GM12865 (cell line): ENCODE measurements around the gene IL12RB1.

ENCODE experiments used
- DNase-seq: peaks from one replicate; pipeline ENCODE4 v3.0.0; 2010; ENCODE audit warnings: low read depth
- H3K4me3 ChIP-seq: 2 replicates; pipeline ENCODE4 v1.5.1; 2011; ENCODE audit warnings: mild to moderate bottlenecking, low read depth, low read length, control low read depth
- CTCF ChIP-seq: IDR thresholded peaks from 2 replicates; pipeline ENCODE4 v1.5.1; 2011; ENCODE audit warnings: low read length, control low read depth, low read depth, inconsistent platforms; ENCODE audit not compliant: insufficient read depth; ENCODE audit errors: missing control alignments

Gene IL12RB1

GRCh38 chr19:18119717-18120105 is 33.0 kb upstream of the IL12RB1 start:
- no peak for TF ChIP-seq CTCF
- peak overlapping the region; percentile 58 for H3K4me3 ChIP-seq
- no peak for DNase-seq

DNA sequence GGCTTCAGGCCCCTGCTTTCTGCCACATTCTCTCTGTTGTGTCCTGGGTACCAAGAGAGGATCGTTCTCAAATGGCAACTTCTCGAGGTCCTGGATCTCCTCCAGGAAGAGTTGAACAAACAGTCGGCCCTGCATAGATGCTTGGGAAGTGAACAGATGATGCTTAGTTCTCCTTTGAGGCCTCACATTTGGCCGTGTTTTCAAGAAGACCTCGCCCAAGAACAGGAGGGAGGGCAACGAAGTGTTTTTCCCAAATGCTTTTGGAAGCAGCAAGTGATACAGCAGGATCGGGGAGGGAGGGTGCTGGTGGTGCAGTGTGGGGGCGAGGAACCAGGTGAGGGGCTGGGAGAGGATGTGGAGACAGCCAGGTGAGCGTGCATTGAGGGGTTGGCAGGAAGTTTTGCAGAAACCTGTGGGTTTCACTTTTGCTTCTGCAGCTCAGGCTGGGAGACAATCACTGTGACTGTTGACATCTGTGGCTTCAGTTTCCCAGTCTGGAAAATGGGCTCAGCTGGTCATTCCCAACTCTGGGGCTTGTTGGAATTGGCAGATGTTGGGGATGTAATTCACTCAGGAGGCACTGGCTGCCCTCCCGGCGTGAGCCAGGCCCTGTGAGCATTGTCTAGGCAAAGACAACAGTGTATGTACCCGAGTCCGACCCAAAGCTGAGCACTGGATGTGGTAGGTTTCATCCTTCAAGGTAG is 32.4 kb upstream of the IL12RB1 start:
- H3K4me3 ChIP-seq, result peak overlapping the region; percentile 58
- no peak for TF ChIP-seq CTCF
- peak; percentile 61 for DNase-seq

DNA sequence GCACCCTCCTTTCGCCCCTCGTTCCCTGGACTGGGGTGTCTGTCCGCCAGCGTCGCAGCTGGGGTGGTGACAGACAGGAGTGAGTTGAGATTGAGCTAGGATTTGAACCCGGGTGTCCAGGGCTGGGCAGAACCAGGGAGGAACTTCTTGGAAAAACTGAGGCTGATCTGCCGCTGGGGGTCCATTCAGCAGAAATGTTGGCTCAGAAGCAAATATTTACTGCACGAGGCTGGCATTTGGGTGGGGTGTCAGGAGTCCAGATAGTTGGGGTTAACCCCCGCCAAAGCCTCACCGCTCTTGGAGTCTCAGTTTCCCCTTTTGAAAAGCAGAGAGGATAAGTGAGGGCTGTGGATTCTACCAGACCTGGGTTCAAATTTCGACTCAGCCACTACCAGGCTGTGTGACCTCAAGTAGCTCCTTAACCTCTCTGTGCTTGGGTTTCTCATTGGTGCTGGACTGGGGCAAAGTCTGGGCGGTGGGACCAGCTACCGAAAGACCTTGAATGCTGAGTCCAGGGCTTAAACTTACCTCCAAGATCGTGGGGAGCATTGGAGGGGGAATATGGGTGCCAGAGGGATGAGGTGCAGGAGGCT is 31.8 kb upstream of the IL12RB1 start:
- TF ChIP-seq CTCF, result no peak
- no peak for DNase-seq
- H3K4me3 ChIP-seq, result peak overlapping the region; percentile 58

GRCh38 chr19:18117692-18118378 is 31.1 kb upstream of the IL12RB1 start:
- peak; percentile 95 for DNase-seq
- peak; percentile 4 for TF ChIP-seq CTCF
- peak overlapping the region; percentile 58 for H3K4me3 ChIP-seq

- no peak for DNase-seq
- H3K4me3 ChIP-seq, result peak overlapping the region; percentile 5; the same call in 1 of the 2 replicates
These were observed 30.6 kb upstream of the IL12RB1 start for GRCh38 chr19:18117364-18117691.

DNA sequence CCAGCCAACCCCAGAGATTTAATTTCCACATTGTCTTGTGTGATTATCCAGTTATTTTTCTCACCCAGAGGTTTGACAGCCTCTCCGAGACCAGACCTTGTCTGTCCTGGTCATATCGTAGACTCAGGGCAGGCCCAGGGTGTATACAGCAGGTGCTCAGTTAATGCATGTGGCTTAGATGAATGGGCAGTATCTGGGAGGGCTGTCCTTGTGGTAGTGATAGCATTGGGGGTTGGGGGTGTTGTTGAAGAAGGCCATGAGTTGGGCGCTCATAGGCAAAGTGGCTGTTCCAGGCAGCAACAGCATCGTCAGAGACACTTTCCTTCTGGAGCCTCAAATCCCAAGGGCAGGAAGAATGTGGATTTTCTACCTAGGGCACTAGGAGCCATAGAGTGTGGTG is 27.7 kb upstream of the IL12RB1 start:
- no peak overlapping the region for H3K4me3 ChIP-seq
- no peak for TF ChIP-seq CTCF
- DNase-seq, result no peak

More at GRCh38 chr19:18117364-18117691, 30.6 kb upstream of the IL12RB1 start:
- TF ChIP-seq CTCF, result no peak
